Measurements from ENCODE around the gene HLA-DOA. TPM values are rescaled to one million over a fixed set of nuclear protein-coding genes. Genes with fewer than 3 reads are reported as not detected.

HLA-DOA gene
- total and polyA plus RNA-seq, 2 experiments from 2014 or later = 0.83 to 2.0 TPM

GRCh38 chr6:32971581-32972352 lies 37.6 kb downstream of the HLA-DOA start:
- no peaks in the 10 kb centered on the region for H3K36me3 ChIP-seq (replicated peaks; ENCODE audit: insufficient read depth, low read depth)
- H3K9me2 ChIP-seq (replicated peaks; ENCODE audit: insufficient read depth) = no peaks in the 10 kb centered on the region
- H3K4me3 ChIP-seq = peak overlapping the region; percentile 44
- H2AFZ ChIP-seq = no peak overlapping the region
- H3K9me3 ChIP-seq (ENCODE audit: low read depth) = no peaks in the 10 kb centered on the region
- TF ChIP-seq EZH2 (IDR thresholded peaks at IDR 0.05; ENCODE audit: borderline replicate concordance) (no peak), CTCF (IDR thresholded peaks at IDR 0.05; ENCODE audit: poor library complexity) (no peak), EZH2phosphoT487 (IDR thresholded peaks at IDR 0.05; ENCODE audit: low read depth, severe bottlenecking, unreplicated experiment) (no peak)
- H4K20me1 ChIP-seq (ENCODE audit: insufficient read depth, poor library complexity, severe bottlenecking) = peaks cover 47% of the 10 kb centered on the region
- peaks cover 74% of the 10 kb centered on the region for H3K79me2 ChIP-seq
- peak overlapping the region; percentile 92 for H3K4me2 ChIP-seq
- H3K27ac ChIP-seq = peak overlapping the region; percentile 100
- DNase-seq (ENCODE audit: low spot score) = peak; percentile 99
- WGBS (ENCODE audit: low lambda C conversion rate, missing lambda C conversion rate) = under 1% methylated on average over 56 of the region's 58 CpGs
- H3K4me1 ChIP-seq (ENCODE audit: insufficient read depth) = peaks cover 22% of the 10 kb centered on the region
- H3K27me3 ChIP-seq = no peaks in the 10 kb centered on the region

GRCh38 chr6:32971242-32971580 lies 38.2 kb downstream of the HLA-DOA start:
- DNase-seq (ENCODE audit: low spot score) = no peak
- no peaks in the 10 kb centered on the region for H3K9me2 ChIP-seq (replicated peaks; ENCODE audit: insufficient read depth)
- H3K9me3 ChIP-seq (ENCODE audit: low read depth) = no peaks in the 10 kb centered on the region
- H2AFZ ChIP-seq = no peak overlapping the region
- WGBS (ENCODE audit: low lambda C conversion rate, missing lambda C conversion rate) = under 1% methylated on average over 15 of the region's 15 CpGs
- H3K27ac ChIP-seq = peak overlapping the region; percentile 100
- H4K20me1 ChIP-seq (ENCODE audit: insufficient read depth, poor library complexity, severe bottlenecking) = peaks cover 45% of the 10 kb centered on the region
- H3K79me2 ChIP-seq = peaks cover 74% of the 10 kb centered on the region
- H3K4me1 ChIP-seq (ENCODE audit: insufficient read depth) = peaks cover 21% of the 10 kb centered on the region
- TF ChIP-seq CTCF (IDR thresholded peaks at IDR 0.05; ENCODE audit: poor library complexity) (no peak), EZH2phosphoT487 (IDR thresholded peaks at IDR 0.05; ENCODE audit: low read depth, severe bottlenecking, unreplicated experiment) (no peak), EZH2 (IDR thresholded peaks at IDR 0.05; ENCODE audit: borderline replicate concordance) (no peak)
- H3K36me3 ChIP-seq (replicated peaks; ENCODE audit: insufficient read depth, low read depth) = no peaks in the 10 kb centered on the region
- peak overlapping the region; percentile 69 for H3K4me3 ChIP-seq
- peak overlapping the region; percentile 89 for H3K4me2 ChIP-seq
- no peaks in the 10 kb centered on the region for H3K27me3 ChIP-seq

GRCh38 chr6:32970413-32971241 lies 38.8 kb downstream of the HLA-DOA start:
- no peak for TF ChIP-seq EZH2 (IDR thresholded peaks at IDR 0.05; ENCODE audit: borderline replicate concordance)
- no peak for TF ChIP-seq CTCF (IDR thresholded peaks at IDR 0.05; ENCODE audit: poor library complexity)
- TF ChIP-seq EZH2phosphoT487 (IDR thresholded peaks at IDR 0.05; ENCODE audit: low read depth, severe bottlenecking, unreplicated experiment) = no peak
- no peaks in the 10 kb centered on the region for H3K9me2 ChIP-seq (replicated peaks; ENCODE audit: insufficient read depth)
- no peak overlapping the region for H2AFZ ChIP-seq
- H3K4me3 ChIP-seq = peak overlapping the region; percentile 69
- H3K4me2 ChIP-seq = peak overlapping the region; percentile 89
- WGBS (ENCODE audit: low lambda C conversion rate, missing lambda C conversion rate) = 0% methylated on average over 22 of the region's 43 CpGs
- DNase-seq (ENCODE audit: low spot score) = peak; percentile 95
- H3K79me2 ChIP-seq = peaks cover 74% of the 10 kb centered on the region
- no peaks in the 10 kb centered on the region for H3K9me3 ChIP-seq (ENCODE audit: low read depth)
- H3K27me3 ChIP-seq = no peaks in the 10 kb centered on the region
- H3K4me1 ChIP-seq (ENCODE audit: insufficient read depth) = peaks cover 21% of the 10 kb centered on the region
- no peaks in the 10 kb centered on the region for H3K36me3 ChIP-seq (replicated peaks; ENCODE audit: insufficient read depth, low read depth)
- peak overlapping the region; percentile 100 for H3K27ac ChIP-seq
- peaks cover 39% of the 10 kb centered on the region for H4K20me1 ChIP-seq (ENCODE audit: insufficient read depth, poor library complexity, severe bottlenecking)

All from hepatocyte (in vitro differentiated cells).